ENCODE results near the gene PHF13. TPM values are rescaled to one million over a fixed set of nuclear protein-coding genes. Genes with fewer than 3 reads are reported as not detected.

Gene PHF13
- total RNA-seq, 4 donors from 2014 or later = 9.0 to 19.6 (median 17.1) TPM

DNA sequence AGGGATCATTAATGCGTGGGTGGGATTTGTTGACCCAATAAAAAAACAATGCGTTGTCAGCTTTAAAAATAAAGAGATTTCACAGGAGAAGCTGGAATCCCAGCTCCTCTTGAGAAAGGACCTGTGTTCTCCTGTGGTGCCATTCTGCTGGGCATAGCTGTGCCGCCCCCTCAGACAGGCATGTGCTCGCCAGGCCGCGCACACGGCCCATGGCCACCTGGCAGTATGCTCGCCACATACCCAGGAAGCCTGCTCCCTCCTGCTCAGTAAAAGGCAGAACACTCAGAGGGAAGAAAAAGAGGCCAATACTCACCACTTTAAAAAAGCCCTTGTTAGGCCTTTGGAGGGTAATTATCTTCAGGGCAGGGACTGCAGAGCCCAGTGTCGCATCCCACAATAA, 24.2 kb downstream of the PHF13 start:
- TF ChIP-seq, protein P1, sequence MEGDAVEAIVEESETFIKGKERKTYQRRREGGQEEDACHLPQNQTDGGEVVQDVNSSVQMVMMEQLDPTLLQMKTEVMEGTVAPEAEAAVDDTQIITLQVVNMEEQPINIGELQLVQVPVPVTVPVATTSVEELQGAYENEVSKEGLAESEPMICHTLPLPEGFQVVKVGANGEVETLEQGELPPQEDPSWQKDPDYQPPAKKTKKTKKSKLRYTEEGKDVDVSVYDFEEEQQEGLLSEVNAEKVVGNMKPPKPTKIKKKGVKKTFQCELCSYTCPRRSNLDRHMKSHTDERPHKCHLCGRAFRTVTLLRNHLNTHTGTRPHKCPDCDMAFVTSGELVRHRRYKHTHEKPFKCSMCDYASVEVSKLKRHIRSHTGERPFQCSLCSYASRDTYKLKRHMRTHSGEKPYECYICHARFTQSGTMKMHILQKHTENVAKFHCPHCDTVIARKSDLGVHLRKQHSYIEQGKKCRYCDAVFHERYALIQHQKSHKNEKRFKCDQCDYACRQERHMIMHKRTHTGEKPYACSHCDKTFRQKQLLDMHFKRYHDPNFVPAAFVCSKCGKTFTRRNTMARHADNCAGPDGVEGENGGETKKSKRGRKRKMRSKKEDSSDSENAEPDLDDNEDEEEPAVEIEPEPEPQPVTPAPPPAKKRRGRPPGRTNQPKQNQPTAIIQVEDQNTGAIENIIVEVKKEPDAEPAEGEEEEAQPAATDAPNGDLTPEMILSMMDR (IDR thresholded peaks at IDR 0.05; ENCODE audit: low read depth) = no peak

DNA sequence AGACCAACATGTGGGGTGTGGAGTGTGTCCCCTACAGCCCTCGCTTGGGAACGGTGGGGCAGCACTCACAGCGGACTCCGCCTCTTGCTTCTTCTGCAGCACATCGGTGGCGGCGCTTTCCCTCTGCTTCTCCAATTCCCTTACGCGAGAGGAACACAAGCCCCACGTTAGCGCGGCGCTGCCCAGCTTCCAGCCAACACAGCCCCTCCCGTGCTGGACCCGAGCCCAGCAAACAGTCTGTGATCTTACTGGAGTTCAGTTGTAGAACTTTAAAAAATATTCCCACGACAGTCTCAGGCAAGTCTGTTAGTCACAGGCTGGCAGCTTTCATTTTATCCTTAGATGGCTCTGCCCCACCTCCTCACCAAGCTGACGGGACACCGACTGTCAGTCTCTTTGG, 24.7 kb downstream of the PHF13 start:
- TF ChIP-seq, protein P1 (IDR thresholded peaks at IDR 0.05; ENCODE audit: low read depth) = no peak

DNA sequence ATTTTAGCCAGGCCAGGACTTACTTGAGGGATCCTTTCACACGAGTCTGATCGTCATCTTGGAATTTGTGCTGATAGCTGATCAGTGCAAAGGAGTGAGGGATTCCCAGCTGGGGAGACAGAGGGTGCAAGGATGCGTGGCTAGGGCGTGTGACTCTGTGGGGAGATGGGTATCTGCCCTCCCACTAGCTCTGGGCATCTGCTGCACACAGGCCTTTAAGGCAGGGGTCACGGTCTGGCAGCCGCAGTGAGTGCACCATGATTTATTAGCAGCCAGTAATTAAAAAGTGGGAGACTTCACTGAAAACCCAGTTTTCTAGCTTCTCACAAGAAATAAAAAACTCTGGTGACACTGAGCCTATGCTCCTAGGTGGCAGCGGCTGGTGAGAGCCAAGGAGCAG, 31.5 kb downstream of the PHF13 start:
- TF ChIP-seq, protein P1 (IDR thresholded peaks at IDR 0.05; ENCODE audit: low read depth) = no peak

DNA sequence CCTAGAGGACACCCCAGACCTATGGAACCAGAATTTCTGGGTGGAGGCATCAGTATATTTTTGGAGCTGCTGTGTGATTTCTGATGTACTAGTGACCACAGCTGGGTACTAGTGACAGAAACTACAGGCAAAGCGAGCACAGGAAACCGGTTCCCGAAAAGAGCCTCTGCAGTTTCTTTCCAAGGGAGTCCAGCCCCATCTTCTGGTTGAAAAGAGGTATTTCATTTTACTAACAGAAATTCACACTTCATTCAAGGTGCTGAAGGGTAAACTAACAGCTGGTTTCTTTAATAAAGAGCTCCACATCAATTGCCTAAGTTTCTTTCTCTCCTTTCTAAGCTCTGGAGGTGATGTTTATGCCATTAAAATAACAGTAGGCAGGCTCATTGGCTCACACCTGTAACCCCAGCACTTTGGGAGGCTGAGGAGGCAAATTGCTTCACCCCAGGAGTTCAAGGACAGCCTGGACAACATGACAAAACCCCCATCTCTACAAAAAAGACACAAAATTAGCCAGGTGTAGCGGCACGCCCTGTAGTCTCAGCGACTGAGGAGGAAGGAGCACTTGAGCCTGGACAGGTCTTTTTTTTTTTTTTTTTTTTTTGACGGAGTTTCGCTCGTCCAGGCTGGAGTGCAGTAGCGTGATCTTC, 33.1 kb downstream of the PHF13 start:
- TF ChIP-seq, protein P1 (IDR thresholded peaks at IDR 0.05; ENCODE audit: low read depth) = no peak

DNA sequence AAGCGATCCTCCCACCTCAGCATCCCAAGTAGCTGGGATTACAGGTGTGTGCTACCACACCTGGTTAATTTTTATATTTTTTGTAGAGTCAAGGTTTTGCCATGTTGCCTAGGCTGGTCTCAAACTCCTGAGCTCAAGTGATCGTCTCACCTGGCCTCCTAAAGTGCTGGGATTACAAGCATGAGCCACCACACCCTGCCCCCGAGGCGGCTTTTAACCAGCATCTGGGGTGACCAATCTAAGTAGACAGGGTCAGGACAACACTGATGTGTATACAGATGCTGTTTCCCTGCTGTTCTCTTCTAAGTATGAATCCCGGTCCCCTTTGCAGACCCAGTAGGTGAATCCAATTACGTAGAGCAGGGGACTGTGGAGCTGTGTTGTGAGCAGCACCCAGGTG, 35.0 kb downstream of the PHF13 start:
- TF ChIP-seq, protein P1 (IDR thresholded peaks at IDR 0.05; ENCODE audit: low read depth) = no peak

DNA sequence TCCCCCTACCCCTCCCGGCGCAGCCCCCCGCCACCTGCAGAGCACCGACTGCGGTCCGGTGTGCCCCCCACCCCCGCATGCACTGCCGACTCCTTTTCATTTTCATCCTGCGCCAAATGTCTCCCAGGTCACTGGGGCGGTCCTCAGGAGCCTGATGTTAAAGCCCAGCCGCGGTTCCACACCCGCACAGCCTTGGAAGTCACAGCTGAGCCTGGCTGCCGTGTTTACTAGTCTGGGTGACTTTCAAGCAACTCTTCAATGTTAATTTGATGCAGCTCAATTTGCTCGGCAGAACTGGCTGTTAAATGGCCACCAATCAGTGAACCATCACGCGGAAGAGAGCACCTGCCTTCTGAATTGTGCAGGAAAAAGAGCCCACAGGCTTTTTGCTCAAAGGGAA, 38.4 kb downstream of the PHF13 start:
- TF ChIP-seq, protein P1 (IDR thresholded peaks at IDR 0.05; ENCODE audit: low read depth) = no peak

DNA sequence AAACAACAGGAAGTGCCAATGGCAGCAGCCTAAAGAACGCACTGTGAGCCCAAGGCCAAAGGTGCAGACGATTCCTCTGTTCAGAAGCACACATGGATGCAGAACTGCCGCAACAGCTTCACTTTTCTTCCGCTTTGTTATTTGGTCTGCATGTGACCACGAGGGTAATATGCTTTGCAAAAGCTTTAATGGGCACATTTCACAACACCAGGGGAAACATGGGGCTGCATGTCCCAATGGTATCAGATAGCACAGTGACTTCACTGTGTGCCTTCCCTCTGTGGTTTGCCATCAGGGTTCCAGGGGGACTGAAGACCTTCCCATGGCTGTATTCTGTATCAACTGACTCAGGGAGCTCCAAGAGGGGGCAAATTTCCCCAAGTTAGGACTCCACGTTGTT, 39.5 kb downstream of the PHF13 start:
- TF ChIP-seq, protein P1 (IDR thresholded peaks at IDR 0.05; ENCODE audit: low read depth) = no peak
